ENCODE measurements around the gene GNAO1. TPM values are rescaled to one million over a fixed set of nuclear protein-coding genes. Genes with fewer than 3 reads are reported as not detected.

Gene GNAO1
- total and polyA plus RNA-seq, 8 donors: 1.2 to 13.4 (median 4.8) TPM

GRCh38 chr16:56320811-56321558, 129.7 kb downstream of the GNAO1 start:
- no peaks in the 10 kb centered on the region for H3K27me3 ChIP-seq
- FAIRE-seq (no peak), DNase-seq (no peak), ATAC-seq (no peak)
- H3K4me1 ChIP-seq: no peaks in the 10 kb centered on the region
- intact Hi-C loops (cut with DNase I): no loop called here
- WGBS, 2 donors: 76 to 85% methylated on average over 7 of the region's 7 CpGs
- H3K36me3 ChIP-seq: no peaks in the 10 kb centered on the region
- no peak overlapping the region for H3K4me3 ChIP-seq
- no peaks in the 10 kb centered on the region for H3K9me3 ChIP-seq
- TF ChIP-seq, protein P1, sequence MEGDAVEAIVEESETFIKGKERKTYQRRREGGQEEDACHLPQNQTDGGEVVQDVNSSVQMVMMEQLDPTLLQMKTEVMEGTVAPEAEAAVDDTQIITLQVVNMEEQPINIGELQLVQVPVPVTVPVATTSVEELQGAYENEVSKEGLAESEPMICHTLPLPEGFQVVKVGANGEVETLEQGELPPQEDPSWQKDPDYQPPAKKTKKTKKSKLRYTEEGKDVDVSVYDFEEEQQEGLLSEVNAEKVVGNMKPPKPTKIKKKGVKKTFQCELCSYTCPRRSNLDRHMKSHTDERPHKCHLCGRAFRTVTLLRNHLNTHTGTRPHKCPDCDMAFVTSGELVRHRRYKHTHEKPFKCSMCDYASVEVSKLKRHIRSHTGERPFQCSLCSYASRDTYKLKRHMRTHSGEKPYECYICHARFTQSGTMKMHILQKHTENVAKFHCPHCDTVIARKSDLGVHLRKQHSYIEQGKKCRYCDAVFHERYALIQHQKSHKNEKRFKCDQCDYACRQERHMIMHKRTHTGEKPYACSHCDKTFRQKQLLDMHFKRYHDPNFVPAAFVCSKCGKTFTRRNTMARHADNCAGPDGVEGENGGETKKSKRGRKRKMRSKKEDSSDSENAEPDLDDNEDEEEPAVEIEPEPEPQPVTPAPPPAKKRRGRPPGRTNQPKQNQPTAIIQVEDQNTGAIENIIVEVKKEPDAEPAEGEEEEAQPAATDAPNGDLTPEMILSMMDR (IDR thresholded peaks at IDR 0.05): no peak
- no peak overlapping the region for H3K27ac ChIP-seq

GRCh38 chr16:56321571-56321970, 130.3 kb downstream of the GNAO1 start:
- intact Hi-C loops (cut with DNase I): no loop called here
- whole genome bisulfite sequencing, 2 donors: 72 to 79% methylated on average over 9 of the region's 9 CpGs
- no peak for FAIRE-seq
- Histone ChIP-seq H3K27me3 (no peaks in the 10 kb centered on the region), H3K4me3 (no peak overlapping the region), H3K27ac (no peak overlapping the region), H3K9me3 (no peaks in the 10 kb centered on the region), H3K4me1 (no peaks in the 10 kb centered on the region), H3K36me3 (no peaks in the 10 kb centered on the region)
- TF ChIP-seq, protein P1 (IDR thresholded peaks at IDR 0.05): no peak
- ATAC-seq: no peak
- no peak for DNase-seq

- no peak overlapping the region for H3K27ac ChIP-seq
- intact Hi-C loops (cut with DNase I): no loop called here
- H3K4me3 ChIP-seq: no peak overlapping the region
- H3K27me3 ChIP-seq: no peaks in the 10 kb centered on the region
- 90 to 92% methylated on average over 9 of the region's 9 CpGs for WGBS, 2 donors
- no peaks in the 10 kb centered on the region for H3K36me3 ChIP-seq
- no peak for ATAC-seq
- no peak for FAIRE-seq
- H3K9me3 ChIP-seq: no peaks in the 10 kb centered on the region
- TF ChIP-seq, protein P1 (IDR thresholded peaks at IDR 0.05): no peak
- DNase-seq: peak in 1 of 6 donors; percentile 44
- no peaks in the 10 kb centered on the region for H3K4me1 ChIP-seq
These were observed 133.1 kb downstream of the GNAO1 start for GRCh38 chr16:56324406-56324805.

DNA sequence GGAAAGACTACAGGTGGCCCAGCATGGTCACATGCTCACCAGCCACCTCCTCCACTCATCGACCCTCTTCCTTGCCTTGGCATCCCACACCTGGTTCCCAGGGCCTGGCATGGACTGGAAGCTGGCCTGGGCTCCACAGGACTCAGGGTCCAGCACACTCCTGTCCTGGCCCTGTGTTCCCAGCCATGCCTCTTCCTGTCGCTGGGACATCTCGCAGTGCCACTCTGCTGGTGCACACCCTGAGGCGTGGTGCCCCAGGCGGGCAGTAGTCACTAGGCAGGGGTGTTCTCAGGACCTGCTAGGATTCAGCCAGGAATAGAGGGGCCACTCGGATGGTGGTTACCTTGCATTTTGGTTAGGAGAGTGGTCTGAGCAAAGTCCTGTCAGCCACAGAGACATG, 134.7 kb downstream of the GNAO1 start:
- DNase-seq: peak in 1 of 6 donors; percentile 33
- ATAC-seq: no peak
- no peak for FAIRE-seq

More for the DNA sequence above, 134.7 kb downstream of the GNAO1 start:
- WGBS, 2 donors: 74 to 85% methylated on average over 6 of the region's 6 CpGs
- Histone ChIP-seq H3K27ac (no peak overlapping the region), H3K36me3 (no peaks in the 10 kb centered on the region), H3K27me3 (no peaks in the 10 kb centered on the region), H3K9me3 (no peaks in the 10 kb centered on the region), H3K4me1 (no peaks in the 10 kb centered on the region), H3K4me3 (no peak overlapping the region)
- intact Hi-C loops (cut with DNase I): no loop called here
- TF ChIP-seq, protein P1 (IDR thresholded peaks at IDR 0.05): no peak
